Measurements from ENCODE around the gene IGSF3.

- TF ChIP-seq, protein P1, sequence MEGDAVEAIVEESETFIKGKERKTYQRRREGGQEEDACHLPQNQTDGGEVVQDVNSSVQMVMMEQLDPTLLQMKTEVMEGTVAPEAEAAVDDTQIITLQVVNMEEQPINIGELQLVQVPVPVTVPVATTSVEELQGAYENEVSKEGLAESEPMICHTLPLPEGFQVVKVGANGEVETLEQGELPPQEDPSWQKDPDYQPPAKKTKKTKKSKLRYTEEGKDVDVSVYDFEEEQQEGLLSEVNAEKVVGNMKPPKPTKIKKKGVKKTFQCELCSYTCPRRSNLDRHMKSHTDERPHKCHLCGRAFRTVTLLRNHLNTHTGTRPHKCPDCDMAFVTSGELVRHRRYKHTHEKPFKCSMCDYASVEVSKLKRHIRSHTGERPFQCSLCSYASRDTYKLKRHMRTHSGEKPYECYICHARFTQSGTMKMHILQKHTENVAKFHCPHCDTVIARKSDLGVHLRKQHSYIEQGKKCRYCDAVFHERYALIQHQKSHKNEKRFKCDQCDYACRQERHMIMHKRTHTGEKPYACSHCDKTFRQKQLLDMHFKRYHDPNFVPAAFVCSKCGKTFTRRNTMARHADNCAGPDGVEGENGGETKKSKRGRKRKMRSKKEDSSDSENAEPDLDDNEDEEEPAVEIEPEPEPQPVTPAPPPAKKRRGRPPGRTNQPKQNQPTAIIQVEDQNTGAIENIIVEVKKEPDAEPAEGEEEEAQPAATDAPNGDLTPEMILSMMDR (IDR thresholded peaks at IDR 0.05) = no peak
- TF ChIP-seq POLR2A (IDR thresholded peaks at IDR 0.05) (no peak), EP300 (IDR thresholded peaks at IDR 0.05) (no peak)
Observed at GRCh38 chr1:116529199-116529631, 138.3 kb downstream of the IGSF3 start.
